Stomach (tissue), 9 donors: ENCODE results near the gene TOMM40L. TPM values are rescaled to one million over a fixed set of nuclear protein-coding genes. Genes with fewer than 3 reads are reported as not detected.

ENCODE experiments used
- DNase-seq, 2 donors: peaks; one replicate each; pipeline versions ENCODE4 v3.0.0 to v3.0.0-alpha.2; 2013 to 2019
- H3K27ac ChIP-seq, 5 donors: fragments of 200-600 bp in 4 of 5; sonication (generic) in 4 of 5; one replicate each; pipeline ENCODE4 v1.5.1; 2013 to 2019; ENCODE audit warnings: mild to moderate bottlenecking in 1 of 5, moderate library complexity in 1 of 5
- H3K27me3 ChIP-seq, 3 donors: fragments of 200-600 bp; sonication (generic); one replicate each; pipeline ENCODE4 v1.5.1; 2017 to 2019; ENCODE audit warnings: mixed run types in 1 of 3
- H3K36me3 ChIP-seq, 4 donors: fragments of 200-600 bp; sonication (generic); 1 replicate in 3 of 4; 2 replicates in 1 of 4; pipeline ENCODE4 v1.5.1; 2016 to 2019
- H3K4me1 ChIP-seq, 4 donors: fragments of 200-600 bp; sonication (generic); one replicate each; pipeline ENCODE4 v1.5.1; 2016 to 2019
- H3K4me3 ChIP-seq, 4 donors: fragments of 200-600 bp; sonication (generic) in 3 of 4; one replicate each; pipeline ENCODE4 v1.5.1; 2016 to 2019; ENCODE audit warnings: mild to moderate bottlenecking in 1 of 4
- H3K9me3 ChIP-seq, 4 donors: fragments of 200-600 bp; sonication (generic); one replicate each; pipeline ENCODE4 v1.5.1; 2016 to 2019
- CTCF ChIP-seq, 7 experiments: fragments of 450-650 bp in 4 of 7; fragments of 200-600 bp in 3 of 7; sonication (generic) in 3 of 7; IDR thresholded peaks; one replicate each; pipeline ENCODE4 v1.5.1; 2016 to 2019; ENCODE audit warnings: antibody characterized with exemption in 7 of 7, control low read depth in 2 of 7, mild to moderate bottlenecking in 1 of 7
- EP300 ChIP-seq: sonication (generic); formaldehyde crosslinking; IDR thresholded peaks from one replicate; pipeline ENCODE4 v1.6.1; 2017; ENCODE audit warnings: antibody characterized with exemption
- POLR2A ChIP-seq, 4 donors: fragments of 450-650 bp; IDR thresholded peaks; one replicate each; pipeline ENCODE4 v1.6.1; 2016; ENCODE audit warnings: antibody characterized with exemption in 4 of 4, control low read depth in 2 of 4, mild to moderate bottlenecking in 1 of 4, moderate library complexity in 1 of 4
- POLR2AphosphoS5 ChIP-seq, 3 donors: sonication (generic); formaldehyde crosslinking; IDR thresholded peaks; one replicate each; pipeline ENCODE4 v1.6.1; 2016; ENCODE audit warnings: antibody characterized with exemption in 3 of 3
- WGBS, 5 donors: extraction: QIAGEN DNeasy Blood & Tissue Kit in 3 of 5; methylation state at CpG; one replicate each; pipeline versions ENCODE4 v1.1.5 to v1.1.7; 2013 to 2018; 5-methylcytosine and 5-hydroxymethylcytosine counted together
- intact Hi-C: fragments of 100-400 bp; cut with DNase I; formaldehyde crosslinking; loops from one replicate; pipeline ENCODE4 v1.15.1; 2023; ENCODE audit warnings: low total_unique reads
- polyA plus RNA-seq, 3 donors: library from polyadenylated mRNA; stranded (reverse); fragments of 200-250 nt; gene quantifications; one replicate each; pipeline ENCODE4 v1.2.3, GENCODE V29; 2013
- total RNA-seq, 5 donors: library from RNA; depleted of rRNA; stranded (reverse); fragments of >200 nt; gene quantifications; one replicate each; pipeline versions ENCODE4 v1.1.0 to v1.2.3, GENCODE V29; 2014 to 2016
- donor health status: healthy with polysubstance abuse.
- donor health status: Bipolar disorder and iron deficiency.
- donor health status: healthy.

The TOMM40L gene
- total and polyA plus RNA-seq, 8 donors = 0.58 to 9.9 (median 7.0) TPM

GRCh38 chr1:161177936-161178244, 48.0 kb upstream of the TOMM40L start:
- Histone ChIP-seq H3K27me3 (no peaks in the 10 kb centered on the region), H3K4me3 (peak overlapping the region; percentile 71 to 95 (median 82)), H3K9me3 (no peaks in the 10 kb centered on the region), H3K27ac (peak overlapping the region; percentile 91 to 96 (median 95)), H3K4me1 (peaks cover 27 to 52% (median 36%) of the 10 kb centered on the region in 4 donors), H3K36me3 (peaks cover 19 to 31% (median 31%) of the 10 kb centered on the region in 4 donors)
- intact Hi-C loops = no loop called here
- DNase-seq = no peak
- TF ChIP-seq EP300 = no peak
- no peak for TF ChIP-seq POLR2A (IDR thresholded peaks at IDR 0.05)
- no peak for TF ChIP-seq POLR2AphosphoS5 (IDR thresholded peaks at IDR 0.05)
- TF ChIP-seq CTCF (IDR thresholded peaks at IDR 0.05) = no peak
- 25 to 39% (median 30%) methylated on average over 9 of the region's 9 CpGs for WGBS, 5 donors

DNA sequence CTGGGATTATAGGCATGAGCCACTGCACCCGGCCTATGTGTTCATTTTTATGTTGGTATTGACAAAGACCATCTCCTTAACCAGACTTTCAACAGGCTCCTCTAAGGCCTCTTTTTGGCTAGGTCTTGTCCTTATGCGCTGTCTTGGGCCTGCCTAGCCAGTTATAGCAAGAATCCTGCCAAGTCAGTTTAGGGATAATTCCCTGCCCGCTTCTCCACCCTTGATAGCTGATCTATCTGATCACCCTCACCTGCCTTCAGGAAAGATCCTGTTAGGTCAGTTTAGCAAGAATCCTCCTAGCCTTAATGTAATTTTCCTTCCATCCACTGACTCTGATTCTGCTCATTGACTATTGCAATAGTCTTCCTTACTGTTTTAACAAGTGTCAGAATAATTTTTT, 46.2 kb upstream of the TOMM40L start:
- intact Hi-C loops = no loop called here
- Histone ChIP-seq H3K4me3 (no peak overlapping the region), H3K4me1 (peaks cover 24 to 42% (median 29%) of the 10 kb centered on the region in 4 donors), H3K9me3 (no peaks in the 10 kb centered on the region), H3K27me3 (no peaks in the 10 kb centered on the region), H3K36me3 (peaks cover 11 to 13% (median 13%) of the 10 kb centered on the region in 4 donors), H3K27ac (no peak overlapping the region)
- no peak for TF ChIP-seq POLR2A (IDR thresholded peaks at IDR 0.05)
- TF ChIP-seq EP300 = no peak
- no peak for TF ChIP-seq CTCF (IDR thresholded peaks at IDR 0.05)
- TF ChIP-seq POLR2AphosphoS5 (IDR thresholded peaks at IDR 0.05) = no peak
- DNase-seq = no peak
- WGBS, 5 donors = 82 to 94% (median 91%) methylated on average over 3 of the region's 3 CpGs

GRCh38 chr1:161180639-161181038, 45.2 kb upstream of the TOMM40L start:
- 41 to 78% (median 75%) methylated on average over 1 of the region's 1 CpG for WGBS, 5 donors
- Histone ChIP-seq H3K36me3 (peaks cover 3 to 4% (median 4%) of the 10 kb centered on the region in 4 donors), H3K4me1 (peaks cover 20 to 47% (median 28%) of the 10 kb centered on the region in 4 donors)

DNA sequence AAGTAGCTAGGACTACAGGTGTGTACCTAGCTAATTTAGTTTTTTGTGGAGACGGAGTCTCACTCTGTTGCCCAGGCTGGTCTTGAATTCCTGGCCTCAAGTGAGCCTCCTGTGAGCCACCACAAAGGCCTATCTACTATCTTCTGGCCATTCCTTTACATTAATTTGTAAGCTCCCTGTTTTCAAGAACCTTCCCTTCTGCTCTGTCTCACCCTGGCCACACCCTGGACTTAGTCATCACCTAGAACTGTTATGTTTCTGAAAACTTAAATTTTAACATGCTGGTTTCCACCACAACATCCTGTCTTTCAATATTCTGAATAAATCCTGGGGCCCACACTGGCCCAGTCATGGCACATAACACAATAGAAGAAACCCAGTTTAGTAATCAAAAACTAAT, 43.6 kb upstream of the TOMM40L start:
- H3K36me3 ChIP-seq = no peaks in the 10 kb centered on the region
- H3K4me1 ChIP-seq = peaks cover 8 to 46% (median 16%) of the 10 kb centered on the region in 4 donors
- H3K27me3 ChIP-seq = no peaks in the 10 kb centered on the region
- DNase-seq = no peak
- no peak overlapping the region for H3K4me3 ChIP-seq
- H3K9me3 ChIP-seq = no peaks in the 10 kb centered on the region
- peak overlapping the region; percentile 33 to 66 (median 54) for H3K27ac ChIP-seq
- TF ChIP-seq POLR2AphosphoS5 (IDR thresholded peaks at IDR 0.05) = no peak
- no peak for TF ChIP-seq POLR2A (IDR thresholded peaks at IDR 0.05)
- no peak for TF ChIP-seq EP300
- no peak for TF ChIP-seq CTCF (IDR thresholded peaks at IDR 0.05)
- 75 to 92% (median 86%) methylated on average over 1 of the region's 1 CpG for WGBS, 5 donors
- intact Hi-C loops = no loop called here

More at GRCh38 chr1:161180639-161181038, 45.2 kb upstream of the TOMM40L start:
- TF ChIP-seq CTCF (IDR thresholded peaks at IDR 0.05) = peak in 1 of 7 experiments; percentile 6
- TF ChIP-seq POLR2A (IDR thresholded peaks at IDR 0.05) = no peak
- no peak for TF ChIP-seq EP300
- no peak for TF ChIP-seq POLR2AphosphoS5 (IDR thresholded peaks at IDR 0.05)
- Histone ChIP-seq H3K27me3 (no peaks in the 10 kb centered on the region), H3K9me3 (no peaks in the 10 kb centered on the region), H3K4me3 (no peak overlapping the region), H3K27ac (no peak overlapping the region)
- intact Hi-C loops = no loop called here
- no peak for DNase-seq
